HepG2 (cell line): ENCODE data around the gene MVB12A. TPM values are rescaled to one million over a fixed set of nuclear protein-coding genes. Genes with fewer than 3 reads are reported as not detected.

ENCODE experiments used
- BHLHE40 ChIP-seq: IDR thresholded peaks from 2 replicates; pipeline ENCODE4 v1.6.1; 2011; ENCODE audit warnings: low read length, improper control_type of control experiment
- NCOR1 ChIP-seq: fragments of 200-600 bp; sonication (generic); IDR thresholded peaks from 2 replicates; pipeline ENCODE4 v1.7.0; 2017; ENCODE audit warnings: antibody characterized with exemption, low read length, borderline replicate concordance
- PHF5A ChIP-seq: IDR thresholded peaks from one replicate; pipeline ENCODE4 v1.6.1; 2018; ENCODE audit warnings: low read depth, missing genetic modification reagents; ENCODE audit not compliant: unreplicated experiment
- PPARG ChIP-seq: conservative IDR thresholded peaks from 2 replicates; pipeline ENCODE4 v1.6.1; 2016; ENCODE audit warnings: missing biosample characterization, missing genetic modification reagents
- PRDM15 ChIP-seq: sonication (generic); formaldehyde crosslinking; IDR thresholded peaks from 2 replicates; pipeline ENCODE4 v1.4.0; 2020; ENCODE audit warnings: missing genetic modification reagents
- TAF1 ChIP-seq: sonication (generic); formaldehyde crosslinking; IDR thresholded peaks from 2 replicates; pipeline ENCODE4 v1.4.0; 2020; ENCODE audit warnings: missing genetic modification reagents
- TP53 ChIP-seq: sonication (generic); formaldehyde crosslinking; conservative IDR thresholded peaks from 2 replicates; pipeline ENCODE4 v1.4.0; 2020; ENCODE audit warnings: missing genetic modification reagents
- ZBTB26 ChIP-seq: IDR thresholded peaks from 2 replicates; pipeline ENCODE4 v1.6.1; 2016; ENCODE audit warnings: missing compliant biosample characterization, missing genetic modification reagents, borderline replicate concordance
- ZBTB44 ChIP-seq: sonication (generic); formaldehyde crosslinking; IDR thresholded peaks from 2 replicates; pipeline ENCODE4 v1.4.0; 2020; ENCODE audit warnings: missing genetic modification reagents
- ZKSCAN8 ChIP-seq: IDR thresholded peaks from 2 replicates; pipeline ENCODE4 v1.6.1; 2016; ENCODE audit warnings: borderline replicate concordance, missing genetic modification reagents, missing compliant biosample characterization
- ZNF800 ChIP-seq: sonication (generic); formaldehyde crosslinking; IDR thresholded peaks from 2 replicates; pipeline ENCODE4 v1.4.0; 2020; ENCODE audit warnings: missing genetic modification reagents
- ZNF878 ChIP-seq: sonication (generic); formaldehyde crosslinking; IDR thresholded peaks from 2 replicates; pipeline ENCODE4 v1.8.1; 2023; ENCODE audit warnings: mild to moderate bottlenecking, missing genetic modification reagents, moderate library complexity
- polyA plus RNA-seq, 8 experiments: library from polyadenylated mRNA; depleted of rRNA in 3 of 8; stranded (reverse) in 7 of 8; unstranded in 1 of 8; fragments of >200 nt; fragmentation: Illumina TruSeq in 4 of 8; extraction: Trizol in 4 of 8; gene quantifications; 2 replicates each; pipeline versions ENCODE4 v1.2.1 to v1.2.3, GENCODE V29; 2011 to 2016; ENCODE audit warnings: low read depth in 4 of 8, missing spikeins in 1 of 8, mixed read lengths in 1 of 8; ENCODE audit not compliant: insufficient read depth in 1 of 8
- total RNA-seq, 5 experiments: library from RNA; depleted of rRNA; stranded (reverse); fragments of >200 nt; fragmentation: Illumina TruSeq; extraction: Trizol; gene quantifications; 2 replicates each; pipeline ENCODE4 v1.2.3, GENCODE V29; 2016; ENCODE audit warnings: low read depth in 1 of 5
- TF ChIP-seq, protein P1 (sequence below): sonication (generic); formaldehyde crosslinking; IDR thresholded peaks from 2 replicates; pipeline ENCODE4 v1.4.0; 2020; ENCODE audit warnings: missing genetic modification reagents, borderline replicate concordance
- TF ChIP-seq, protein P2 (sequence below): sonication (generic); formaldehyde crosslinking; IDR thresholded peaks from 2 replicates; pipeline ENCODE4 v1.5.0; 2020; ENCODE audit warnings: mild to moderate bottlenecking, missing genetic modification reagents
- TF ChIP-seq, protein P3 (sequence below): IDR thresholded peaks from 2 replicates; pipeline ENCODE4 v1.6.1; 2016

Gene MVB12A
- total and polyA plus RNA-seq, 2 of the 13 experiments (the other 11 are each of a cell fraction or from before 2014, with no cell fraction given): 35.7 to 36.1 TPM

DNA sequence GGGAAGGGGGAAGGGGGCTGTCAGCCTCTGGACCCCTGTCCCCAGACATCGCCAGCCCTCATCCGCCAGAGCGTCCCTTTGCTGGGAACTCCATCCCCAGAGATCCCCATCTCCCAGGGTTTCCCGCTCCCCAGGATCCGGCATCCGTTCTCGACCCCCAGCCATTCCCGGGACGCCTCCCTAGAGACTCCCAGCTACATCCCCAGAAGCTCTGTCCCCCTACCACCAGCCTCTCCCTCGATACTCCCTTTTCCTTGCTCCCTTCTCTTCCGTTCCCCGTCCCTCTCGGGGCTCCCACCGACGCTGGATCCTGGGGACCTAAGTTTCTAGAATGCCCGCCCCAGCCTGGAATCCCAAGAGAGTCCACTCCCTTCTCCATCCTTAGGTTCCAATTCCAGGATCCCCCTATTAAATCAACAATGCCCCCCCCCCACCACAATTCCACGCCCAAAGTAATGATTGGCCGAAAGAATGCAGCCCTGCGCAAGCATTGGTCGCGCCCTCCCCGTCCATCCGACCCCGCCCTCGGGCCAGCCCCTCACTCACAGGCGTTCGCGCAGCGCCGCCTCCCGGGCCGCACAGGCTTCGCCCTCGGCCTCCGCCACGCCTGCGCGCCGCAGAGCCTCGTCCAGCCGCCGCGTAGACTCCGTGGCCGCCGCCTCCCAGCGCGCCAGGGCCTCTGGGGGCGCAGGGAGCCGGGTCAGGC lies 29.0 kb upstream of the MVB12A start (continued):
- TF ChIP-seq TP53 (CRISPR knock-in tag): no peak
- TF ChIP-seq TAF1 (CRISPR knock-in tag): 0 out of 2 replicates have a peak, but pooled peaks have one; percentile 13
- no peak for TF ChIP-seq BHLHE40
- TF ChIP-seq ZBTB26: no peak
- TF ChIP-seq ZNF878 (CRISPR knock-in tag): no peak
- TF ChIP-seq, protein P1, sequence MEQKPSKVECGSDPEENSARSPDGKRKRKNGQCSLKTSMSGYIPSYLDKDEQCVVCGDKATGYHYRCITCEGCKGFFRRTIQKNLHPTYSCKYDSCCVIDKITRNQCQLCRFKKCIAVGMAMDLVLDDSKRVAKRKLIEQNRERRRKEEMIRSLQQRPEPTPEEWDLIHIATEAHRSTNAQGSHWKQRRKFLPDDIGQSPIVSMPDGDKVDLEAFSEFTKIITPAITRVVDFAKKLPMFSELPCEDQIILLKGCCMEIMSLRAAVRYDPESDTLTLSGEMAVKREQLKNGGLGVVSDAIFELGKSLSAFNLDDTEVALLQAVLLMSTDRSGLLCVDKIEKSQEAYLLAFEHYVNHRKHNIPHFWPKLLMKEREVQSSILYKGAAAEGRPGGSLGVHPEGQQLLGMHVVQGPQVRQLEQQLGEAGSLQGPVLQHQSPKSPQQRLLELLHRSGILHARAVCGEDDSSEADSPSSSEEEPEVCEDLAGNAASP: no peak
- TF ChIP-seq PPARG: no peak
- TF ChIP-seq ZBTB44 (CRISPR knock-in tag): no peak
- 0 out of 2 replicates have a peak, but pooled peaks have one; percentile 45 for TF ChIP-seq PRDM15
- TF ChIP-seq NCOR1: no peak
- TF ChIP-seq ZKSCAN8 (CRISPR knock-in tag): no peak
- TF ChIP-seq, protein P2, sequence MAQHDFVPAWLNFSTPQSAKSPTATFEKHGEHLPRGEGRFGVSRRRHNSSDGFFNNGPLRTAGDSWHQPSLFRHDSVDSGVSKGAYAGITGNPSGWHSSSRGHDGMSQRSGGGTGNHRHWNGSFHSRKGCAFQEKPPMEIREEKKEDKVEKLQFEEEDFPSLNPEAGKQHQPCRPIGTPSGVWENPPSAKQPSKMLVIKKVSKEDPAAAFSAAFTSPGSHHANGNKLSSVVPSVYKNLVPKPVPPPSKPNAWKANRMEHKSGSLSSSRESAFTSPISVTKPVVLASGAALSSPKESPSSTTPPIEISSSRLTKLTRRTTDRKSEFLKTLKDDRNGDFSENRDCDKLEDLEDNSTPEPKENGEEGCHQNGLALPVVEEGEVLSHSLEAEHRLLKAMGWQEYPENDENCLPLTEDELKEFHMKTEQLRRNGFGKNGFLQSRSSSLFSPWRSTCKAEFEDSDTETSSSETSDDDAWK (CRISPR knock-in tag): no peak
- TF ChIP-seq, protein P3, sequence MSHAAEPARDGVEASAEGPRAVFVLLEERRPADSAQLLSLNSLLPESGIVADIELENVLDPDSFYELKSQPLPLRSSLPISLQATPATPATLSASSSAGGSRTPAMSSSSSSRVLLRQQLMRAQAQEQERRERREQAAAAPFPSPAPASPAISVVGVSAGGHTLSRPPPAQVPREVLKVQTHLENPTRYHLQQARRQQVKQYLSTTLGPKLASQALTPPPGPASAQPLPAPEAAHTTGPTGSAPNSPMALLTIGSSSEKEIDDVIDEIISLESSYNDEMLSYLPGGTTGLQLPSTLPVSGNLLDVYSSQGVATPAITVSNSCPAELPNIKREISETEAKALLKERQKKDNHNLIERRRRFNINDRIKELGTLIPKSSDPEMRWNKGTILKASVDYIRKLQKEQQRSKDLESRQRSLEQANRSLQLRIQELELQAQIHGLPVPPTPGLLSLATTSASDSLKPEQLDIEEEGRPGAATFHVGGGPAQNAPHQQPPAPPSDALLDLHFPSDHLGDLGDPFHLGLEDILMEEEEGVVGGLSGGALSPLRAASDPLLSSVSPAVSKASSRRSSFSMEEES (CRISPR knock-in tag): no peak
- TF ChIP-seq PHF5A: peak; percentile 49
- TF ChIP-seq ZNF800: 0 out of 2 replicates have a peak, but pooled peaks have one; percentile 36
